GM21529 (cell line): Measurements from ENCODE around the gene C5orf46.
"Not testable (repeated sequence)": the region's sequence is repeated elsewhere in the genome, so short reads cannot be mapped to it uniquely, and the experiment has no call there.

Experiments used
- ATAC-seq: cut with Tn5 transposase; IDR thresholded peaks from one replicate; pipeline ENCODE4 v1.9.1; 2021; ENCODE audit not compliant: unreplicated experiment

Gene C5orf46

GRCh38 chr5:147895864-147896263 lies 10.5 kb downstream of the C5orf46 start:
- no peak for ATAC-seq

DNA sequence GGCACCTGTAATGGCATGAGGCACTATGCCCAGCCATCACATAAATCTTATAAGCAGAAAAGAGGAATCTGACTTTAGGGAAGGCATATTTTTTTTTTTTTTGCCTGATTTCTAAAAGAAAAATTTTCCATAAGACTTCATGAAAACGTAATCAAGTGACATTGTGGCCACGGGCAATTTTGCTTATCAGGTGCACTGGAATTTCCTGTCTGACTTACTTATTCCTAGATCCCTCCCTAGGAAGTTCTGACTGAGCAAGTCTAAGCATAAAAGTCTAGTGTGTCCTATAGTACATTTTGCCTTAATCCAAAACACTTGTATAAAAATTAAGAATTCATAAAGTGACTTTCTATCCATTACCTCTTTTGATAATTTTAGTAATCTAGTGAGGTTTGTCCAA lies 12.5 kb downstream of the C5orf46 start:
- ATAC-seq: no peak

- no peak for ATAC-seq
Observed at GRCh38 chr5:147892696-147893296, 13.5 kb downstream of the C5orf46 start.

DNA sequence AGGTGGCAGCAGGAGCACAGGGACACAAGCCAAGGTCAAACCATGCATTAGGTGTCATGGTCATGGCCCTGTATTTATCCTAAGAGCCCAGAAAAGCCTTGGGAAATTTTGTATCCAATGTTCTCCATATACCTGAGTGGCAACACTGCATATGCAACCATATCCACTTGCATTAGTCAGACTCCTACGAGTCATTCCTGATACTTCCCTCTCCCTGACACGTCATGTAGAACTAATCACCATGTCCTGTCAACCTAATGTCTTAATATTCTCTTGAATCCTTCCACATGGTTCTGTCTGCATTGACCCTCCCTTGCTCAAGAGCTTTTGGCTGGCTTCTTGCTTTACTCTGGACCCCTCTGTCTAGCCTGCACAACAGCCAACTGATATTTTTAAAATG lies 18.4 kb downstream of the C5orf46 start:
- ATAC-seq: no peak

GRCh38 chr5:147887026-147887627 lies 19.2 kb downstream of the C5orf46 start:
- no peak for ATAC-seq

DNA sequence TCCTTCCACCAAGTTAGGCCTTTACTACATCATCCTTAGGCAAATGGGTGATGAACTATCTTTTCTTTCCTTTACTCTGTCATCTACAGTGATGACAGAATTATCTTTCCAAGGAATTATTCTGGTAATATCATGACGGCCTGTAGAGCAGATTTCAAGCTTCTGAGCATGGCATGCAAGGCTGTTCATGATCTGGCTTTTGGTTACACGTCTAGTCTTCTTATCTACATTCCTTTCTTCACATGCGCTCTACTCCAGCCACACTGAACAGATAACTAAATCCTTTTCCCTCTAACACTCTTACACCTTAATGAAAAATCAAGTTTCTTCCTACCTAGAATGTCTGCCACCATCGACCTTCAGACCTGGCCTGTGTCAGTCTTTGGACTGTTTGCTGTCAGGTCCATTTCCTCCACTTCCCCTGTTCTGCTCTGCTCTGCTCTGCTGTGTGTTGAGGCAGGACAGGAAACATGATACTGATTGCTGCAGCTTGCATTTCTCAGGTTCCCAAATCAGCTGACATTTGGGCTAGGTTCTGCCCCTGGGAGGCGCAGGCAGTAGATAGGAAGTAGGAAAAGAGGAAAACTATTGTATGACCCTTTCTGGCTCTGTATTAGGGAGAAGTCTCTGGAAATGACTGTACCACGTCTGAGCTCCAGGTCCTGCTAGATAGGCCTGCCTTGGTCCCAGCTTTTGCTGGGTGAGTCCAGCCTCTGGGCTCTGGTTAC lies 23.6 kb downstream of the C5orf46 start:
- ATAC-seq: no peak

DNA sequence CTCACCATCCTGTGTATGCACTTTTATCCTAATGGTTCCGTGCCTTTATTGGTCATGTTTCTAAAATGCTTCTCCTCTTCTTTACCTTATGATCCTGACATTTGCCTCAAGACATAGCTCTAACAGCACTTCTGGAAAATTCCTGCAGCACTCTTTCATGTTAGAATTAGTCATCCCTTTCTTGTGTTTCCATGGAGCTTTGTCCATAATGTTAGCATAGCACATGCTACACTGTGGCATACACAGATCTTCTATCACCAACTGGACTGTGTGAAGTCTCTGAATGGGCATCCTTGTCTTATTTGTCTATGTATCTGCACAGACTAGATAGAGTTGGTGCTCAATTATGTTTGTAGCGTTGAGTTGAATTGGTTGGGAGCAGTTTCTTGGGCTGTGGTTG lies 25.9 kb downstream of the C5orf46 start:
- no peak for ATAC-seq

- no peak for ATAC-seq
Observed at GRCh38 chr5:147879784-147880183, 26.6 kb downstream of the C5orf46 start.

GRCh38 chr5:147878066-147878759 lies 28.1 kb downstream of the C5orf46 start, which contains the start of gene SCGB3A2:
Gene SCGB3A2 (plus strand): TSS chr5:147878711. CDS start chr5:147878804, 93 bp downstream.
- no peak for ATAC-seq

DNA sequence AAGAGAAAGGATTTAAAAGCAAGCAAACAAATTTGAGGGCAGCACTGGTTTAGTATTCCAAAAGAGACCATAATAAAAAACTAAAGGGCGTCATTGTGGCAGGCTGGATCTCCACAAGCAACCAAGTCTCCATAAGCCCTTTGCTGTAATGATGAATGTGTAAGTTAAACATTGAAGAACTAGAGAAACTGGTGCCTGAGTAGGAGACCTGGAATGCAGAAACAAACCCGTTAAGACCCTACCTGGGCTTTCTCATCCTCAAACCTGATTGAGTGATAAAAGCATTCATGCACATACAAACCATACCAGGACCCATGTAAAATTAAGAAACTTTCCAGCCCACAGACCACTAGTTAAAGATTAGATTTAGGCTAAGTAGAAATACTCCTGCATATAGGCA lies 29.7 kb downstream of the C5orf46 start:
- ATAC-seq: no peak

GRCh38 chr5:147876141-147876540 lies 30.2 kb downstream of the C5orf46 start:
- ATAC-seq: no peak

- no peak for ATAC-seq
Observed at GRCh38 chr5:147874910-147875367, 31.4 kb downstream of the C5orf46 start.

DNA sequence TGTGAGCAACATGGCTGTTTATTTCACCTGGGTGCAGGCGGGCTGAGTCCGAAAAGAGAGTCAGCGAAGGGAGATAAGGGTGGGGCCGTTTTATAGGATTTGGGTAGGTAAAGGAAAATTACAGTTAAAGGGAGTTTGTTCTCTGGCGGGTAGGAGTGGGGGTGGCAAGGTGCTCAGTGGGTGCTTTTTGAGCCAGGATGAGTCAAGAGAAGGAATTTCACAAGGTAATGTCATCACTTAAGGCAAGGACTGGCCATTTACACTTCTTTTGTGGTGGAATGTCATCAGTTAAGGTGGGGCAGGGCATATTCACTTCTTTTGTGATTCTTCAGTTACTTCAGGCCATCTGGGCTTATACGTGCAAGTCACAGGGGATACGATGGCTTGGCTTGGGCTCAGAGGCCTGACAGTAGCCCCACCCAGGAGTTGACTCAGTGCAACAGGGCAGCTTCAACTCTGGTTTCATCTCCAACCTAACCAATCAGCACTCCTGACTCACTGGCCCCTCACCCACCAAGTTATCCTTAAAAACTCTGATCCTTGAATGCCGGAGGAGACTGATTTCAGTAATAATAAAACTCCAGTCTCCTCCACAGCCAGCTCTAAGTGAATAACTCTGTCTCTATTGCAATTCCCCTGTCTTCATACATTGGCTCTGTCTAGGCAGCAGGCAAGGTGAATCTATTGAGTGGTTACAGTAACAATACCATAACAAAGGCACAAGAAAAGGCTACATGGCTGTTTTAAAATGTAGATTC lies 32.0 kb downstream of the C5orf46 start:
- ATAC-seq: not testable (repeated sequence)

GRCh38 chr5:147872744-147873435 lies 33.4 kb downstream of the C5orf46 start:
- ATAC-seq: not testable (repeated sequence)

GRCh38 chr5:147871980-147872549 lies 34.3 kb downstream of the C5orf46 start:
- ATAC-seq: not testable (repeated sequence)

DNA sequence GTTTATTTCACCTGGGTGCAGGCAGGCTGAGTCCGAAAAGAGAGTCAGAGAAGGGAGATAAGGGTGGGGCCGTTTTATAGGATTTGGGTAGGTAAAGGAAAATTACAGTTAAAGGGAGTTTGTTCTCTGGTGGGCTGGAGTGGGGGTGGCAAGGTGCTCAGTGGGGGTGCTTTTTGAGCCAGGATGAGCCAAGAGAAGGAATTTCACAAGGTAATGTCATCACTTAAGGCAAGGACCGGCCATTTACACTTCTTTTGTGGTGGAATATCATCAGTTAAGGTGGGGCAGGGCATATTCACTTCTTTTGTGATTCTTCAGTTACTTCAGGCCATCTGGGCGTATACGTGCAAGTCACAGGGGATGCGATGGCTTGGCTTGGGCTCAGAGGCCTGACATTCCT lies 36.4 kb downstream of the C5orf46 start:
- not testable (repeated sequence) for ATAC-seq

- no peak for ATAC-seq
Observed at GRCh38 chr5:147869112-147869511, 37.2 kb downstream of the C5orf46 start.

DNA sequence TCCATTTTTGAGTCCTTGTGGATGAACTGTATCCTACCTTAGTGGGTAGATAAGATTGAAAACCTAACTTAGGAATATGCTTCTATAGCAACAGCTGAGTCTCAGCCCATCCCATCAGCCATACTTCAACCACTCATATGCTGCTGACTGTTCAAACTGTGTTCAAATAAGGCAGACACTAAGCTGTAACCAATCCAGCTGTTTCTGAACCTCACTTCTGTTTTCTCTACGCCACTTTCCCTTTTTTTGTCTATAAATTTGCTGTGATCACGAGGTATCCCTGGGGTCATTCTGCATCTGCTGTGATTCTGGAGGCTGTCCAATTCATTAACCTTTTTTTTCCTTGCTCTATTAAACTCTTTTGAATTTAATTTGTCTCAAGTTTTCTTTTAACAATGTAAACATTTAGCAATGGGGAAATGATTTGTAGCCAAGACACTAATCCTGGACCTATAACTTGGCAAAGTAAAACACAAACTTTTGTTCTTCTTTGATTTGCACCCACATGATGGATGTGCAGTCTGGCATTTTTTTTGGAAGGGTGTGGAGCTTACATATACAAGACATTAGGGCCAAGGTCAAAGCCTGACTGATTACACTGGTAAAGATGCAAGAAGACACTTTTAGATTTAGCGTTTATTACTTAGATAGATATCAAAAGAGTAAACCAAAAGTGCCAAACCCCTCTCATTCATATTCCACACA lies 42.7 kb downstream of the C5orf46 start:
- no peak for ATAC-seq

GRCh38 chr5:147860641-147861025 lies 45.7 kb downstream of the C5orf46 start:
- ATAC-seq: no peak
